ENCODE results near the gene MEGF6. TPM values are rescaled to one million over a fixed set of nuclear protein-coding genes. Genes with fewer than 3 reads are reported as not detected.

Gene MEGF6
- polyA plus RNA-seq, 1 donor (not counting 4 experiments of a cell fraction or from before 2014, with no cell fraction given): 0.24 TPM

DNA sequence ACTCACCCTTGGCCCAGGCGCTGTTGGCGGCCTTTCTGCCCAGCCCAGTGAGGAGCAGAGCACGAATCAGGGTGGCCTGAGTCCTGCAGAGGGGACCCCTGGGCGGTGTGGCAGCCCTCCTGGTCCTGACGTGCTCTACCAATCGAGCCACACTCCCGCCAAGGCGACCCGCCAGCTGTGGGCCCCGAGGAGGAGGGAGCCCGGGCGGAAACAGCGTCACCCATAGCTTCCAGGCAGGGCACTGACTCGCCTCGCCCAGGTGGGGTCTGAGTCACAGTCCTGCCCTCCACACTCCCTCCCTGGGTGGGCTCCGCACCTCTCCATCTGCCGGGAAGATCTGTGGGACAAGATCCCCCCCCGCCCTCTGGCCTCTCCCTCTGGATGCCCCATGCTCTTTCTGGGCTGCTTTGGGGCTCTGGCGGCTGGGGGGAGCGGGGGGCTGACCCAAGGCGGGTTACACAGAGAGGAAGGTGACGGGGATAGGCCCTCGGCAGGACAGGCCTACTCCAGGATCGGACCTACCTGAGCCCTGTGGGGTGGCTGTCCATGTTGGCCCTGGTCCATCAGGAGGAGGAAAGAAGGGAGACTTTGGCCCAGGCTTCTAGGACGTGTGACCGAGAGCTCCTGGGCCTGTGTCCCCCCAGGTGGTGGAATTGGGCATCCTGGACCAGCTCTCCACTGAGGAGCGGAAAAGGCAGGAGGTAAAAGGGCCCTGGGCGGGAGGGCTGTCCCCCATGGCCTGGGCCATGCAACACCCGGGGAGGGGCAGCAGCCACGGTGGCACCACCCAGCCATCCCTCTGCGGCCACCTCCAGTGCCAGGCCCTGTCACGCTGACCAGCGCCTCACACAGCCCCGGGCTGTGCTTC is 142.8 kb downstream of the MEGF6 start:
- dilution Hi-C loops (cut with MboI; ENCODE audit: extremely low pct_ligation_motif_present, low sequenced_read_pairs): no loop called here

DNA sequence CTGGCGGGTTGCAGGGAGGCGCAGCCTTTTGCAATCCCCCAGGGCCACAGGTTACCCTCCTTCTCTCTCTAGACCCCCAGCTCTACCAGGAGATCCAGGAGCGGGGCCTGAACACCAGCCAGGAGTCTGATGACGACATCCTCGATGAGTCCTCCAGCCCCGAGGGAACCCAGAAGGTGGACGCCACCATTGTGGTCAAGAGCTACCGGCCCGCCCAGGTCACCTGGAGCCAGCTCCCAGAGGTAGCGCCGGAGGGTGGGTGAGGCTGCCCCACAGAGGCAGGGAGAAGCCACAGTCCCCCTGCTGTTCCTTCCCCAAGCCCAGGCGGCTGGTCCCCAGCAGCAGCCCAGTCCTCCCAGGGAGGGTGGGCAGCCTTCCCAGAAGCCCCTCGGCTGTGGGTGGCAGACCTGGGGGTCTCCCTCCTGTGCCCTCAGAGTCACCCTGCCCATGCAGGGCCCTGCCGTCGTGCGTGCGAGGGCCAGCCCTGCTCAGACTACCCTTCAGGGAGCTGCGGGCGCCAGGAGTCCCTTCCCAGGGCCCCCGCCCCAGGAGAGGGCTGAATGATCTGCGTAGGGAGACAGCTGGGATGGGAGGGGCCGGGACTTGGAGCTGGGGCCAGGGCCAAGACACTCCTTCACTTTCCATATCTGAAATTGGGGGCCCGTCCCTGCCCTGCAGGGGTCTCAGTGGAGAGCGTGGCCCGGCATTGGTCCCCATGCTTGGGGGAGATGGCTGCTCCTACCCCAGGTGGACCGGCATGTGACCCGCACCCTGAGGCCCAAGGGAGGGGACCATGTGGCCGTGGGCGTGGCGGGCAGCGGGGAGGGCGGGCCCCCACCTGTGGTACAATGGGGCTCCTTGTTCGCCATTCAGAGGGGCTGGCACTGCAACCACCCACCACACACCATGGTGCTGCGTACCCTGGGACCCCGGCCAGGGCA is 143.9 kb downstream of the MEGF6 start:
- peak overlapping the region; percentile 20 for H3K9ac ChIP-seq (ENCODE audit: control insufficient read depth, extremely low read depth, insufficient read depth, low read length)
- H3K4me1 ChIP-seq (ENCODE audit: control insufficient read depth, extremely low read depth, insufficient read depth, low read length): peaks cover 68% of the 10 kb centered on the region
- no peak overlapping the region for H2AFZ ChIP-seq (ENCODE audit: control insufficient read depth, low read length)

More for the DNA sequence above, 142.8 kb downstream of the MEGF6 start:
- Histone ChIP-seq H3K9me3 (ENCODE audit: control insufficient read depth, low read depth, low read length) (no peaks in the 10 kb centered on the region), H3K9me1 (ENCODE audit: control insufficient read depth, extremely low read depth, insufficient read depth, low read length) (peaks cover 2% of the 10 kb centered on the region), H3K36me3 (ENCODE audit: control insufficient read depth in 2 of 2, extremely low read depth in 1 of 2, insufficient read depth in 2 of 2, low read length in 2 of 2) (no peaks in the 10 kb centered on the region), H2AFZ (ENCODE audit: control insufficient read depth, low read length) (no peak overlapping the region), H3K4me1 (ENCODE audit: control insufficient read depth, extremely low read depth, insufficient read depth, low read length) (peaks cover 77% of the 10 kb centered on the region), H3K4me2 (ENCODE audit: control insufficient read depth, extremely low read depth, insufficient read depth, low read depth, low read length) (peak overlapping the region; percentile 9), H3K9ac (ENCODE audit: control insufficient read depth, extremely low read depth, insufficient read depth, low read length) (peak overlapping the region; percentile 20), H3K27me3 (ENCODE audit: control insufficient read depth, extremely low read depth, insufficient read depth, low read length) (no peaks in the 10 kb centered on the region), H3K27ac (ENCODE audit: control insufficient read depth, insufficient read depth, low read length) (peak overlapping the region; percentile 21), H4K20me1 (ENCODE audit: control insufficient read depth, extremely low read depth, insufficient read depth, low read length) (peaks cover 4% of the 10 kb centered on the region), H3K4me3 (ENCODE audit: control insufficient read depth in 2 of 3, extremely low read depth in 1 of 3, insufficient read depth in 2 of 3, low read depth in 1 of 3, low read length in 3 of 3) (no peak overlapping the region), H3K79me2 (ENCODE audit: control insufficient read depth, insufficient read depth, low read length) (no peaks in the 10 kb centered on the region)
- TF ChIP-seq EZH2 (IDR thresholded peaks at IDR 0.05; ENCODE audit: low read length): no peak
- TF ChIP-seq, protein P1, sequence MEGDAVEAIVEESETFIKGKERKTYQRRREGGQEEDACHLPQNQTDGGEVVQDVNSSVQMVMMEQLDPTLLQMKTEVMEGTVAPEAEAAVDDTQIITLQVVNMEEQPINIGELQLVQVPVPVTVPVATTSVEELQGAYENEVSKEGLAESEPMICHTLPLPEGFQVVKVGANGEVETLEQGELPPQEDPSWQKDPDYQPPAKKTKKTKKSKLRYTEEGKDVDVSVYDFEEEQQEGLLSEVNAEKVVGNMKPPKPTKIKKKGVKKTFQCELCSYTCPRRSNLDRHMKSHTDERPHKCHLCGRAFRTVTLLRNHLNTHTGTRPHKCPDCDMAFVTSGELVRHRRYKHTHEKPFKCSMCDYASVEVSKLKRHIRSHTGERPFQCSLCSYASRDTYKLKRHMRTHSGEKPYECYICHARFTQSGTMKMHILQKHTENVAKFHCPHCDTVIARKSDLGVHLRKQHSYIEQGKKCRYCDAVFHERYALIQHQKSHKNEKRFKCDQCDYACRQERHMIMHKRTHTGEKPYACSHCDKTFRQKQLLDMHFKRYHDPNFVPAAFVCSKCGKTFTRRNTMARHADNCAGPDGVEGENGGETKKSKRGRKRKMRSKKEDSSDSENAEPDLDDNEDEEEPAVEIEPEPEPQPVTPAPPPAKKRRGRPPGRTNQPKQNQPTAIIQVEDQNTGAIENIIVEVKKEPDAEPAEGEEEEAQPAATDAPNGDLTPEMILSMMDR (optimal IDR thresholded peaks at IDR 0.05 in 1 of 3, IDR thresholded peaks at IDR 0.05 in 1 of 3, conservative IDR thresholded peaks at IDR 0.05 in 1 of 3; ENCODE audit: extremely low read depth in 1 of 3, insufficient read depth in 2 of 3, low read length in 3 of 3): no peak
- peak; percentile 39 for FAIRE-seq
- DNase-seq (ENCODE audit: low read depth, low spot score): no peak

More for the DNA sequence above, 143.9 kb downstream of the MEGF6 start:
- DNase-seq (ENCODE audit: low read depth, low spot score) (no peak), FAIRE-seq (no peak)
- peak overlapping the region; percentile 21 for H3K27ac ChIP-seq (ENCODE audit: control insufficient read depth, insufficient read depth, low read length)
- no peaks in the 10 kb centered on the region for H3K27me3 ChIP-seq (ENCODE audit: control insufficient read depth, extremely low read depth, insufficient read depth, low read length)
- dilution Hi-C loops (cut with MboI; ENCODE audit: extremely low pct_ligation_motif_present, low sequenced_read_pairs): no loop called here
- H3K9me3 ChIP-seq (ENCODE audit: control insufficient read depth, low read depth, low read length): no peaks in the 10 kb centered on the region
- peak overlapping the region; percentile 9 for H3K4me2 ChIP-seq (ENCODE audit: control insufficient read depth, extremely low read depth, insufficient read depth, low read depth, low read length)
- TF ChIP-seq, protein P1 (optimal IDR thresholded peaks at IDR 0.05 in 1 of 3, IDR thresholded peaks at IDR 0.05 in 1 of 3, conservative IDR thresholded peaks at IDR 0.05 in 1 of 3; ENCODE audit: extremely low read depth in 1 of 3, insufficient read depth in 2 of 3, low read length in 3 of 3): no peak
- TF ChIP-seq EZH2 (IDR thresholded peaks at IDR 0.05; ENCODE audit: low read length): no peak
- peaks cover 3% of the 10 kb centered on the region for H4K20me1 ChIP-seq (ENCODE audit: control insufficient read depth, extremely low read depth, insufficient read depth, low read length)
- no peaks in the 10 kb centered on the region for H3K36me3 ChIP-seq (ENCODE audit: control insufficient read depth in 2 of 2, extremely low read depth in 1 of 2, insufficient read depth in 2 of 2, low read length in 2 of 2)
- H3K79me2 ChIP-seq (ENCODE audit: control insufficient read depth, insufficient read depth, low read length): no peaks in the 10 kb centered on the region
- H3K9me1 ChIP-seq (ENCODE audit: control insufficient read depth, extremely low read depth, insufficient read depth, low read length): peaks cover 2% of the 10 kb centered on the region
- peak overlapping the region in 1 of 3 experiments; percentile 29 for H3K4me3 ChIP-seq (ENCODE audit: control insufficient read depth in 2 of 3, extremely low read depth in 1 of 3, insufficient read depth in 2 of 3, low read depth in 1 of 3, low read length in 3 of 3)
